GM18873 (cell line): Measurements from ENCODE around the gene TST.

ENCODE experiments used
- ATAC-seq: cut with Tn5 transposase; IDR thresholded peaks from one replicate; pipeline ENCODE4 v1.9.1; 2021; ENCODE audit warnings: mild to moderate bottlenecking, moderate library complexity, moderate number of reproducible peaks; ENCODE audit not compliant: unreplicated experiment, low FRiP score

Gene TST

DNA sequence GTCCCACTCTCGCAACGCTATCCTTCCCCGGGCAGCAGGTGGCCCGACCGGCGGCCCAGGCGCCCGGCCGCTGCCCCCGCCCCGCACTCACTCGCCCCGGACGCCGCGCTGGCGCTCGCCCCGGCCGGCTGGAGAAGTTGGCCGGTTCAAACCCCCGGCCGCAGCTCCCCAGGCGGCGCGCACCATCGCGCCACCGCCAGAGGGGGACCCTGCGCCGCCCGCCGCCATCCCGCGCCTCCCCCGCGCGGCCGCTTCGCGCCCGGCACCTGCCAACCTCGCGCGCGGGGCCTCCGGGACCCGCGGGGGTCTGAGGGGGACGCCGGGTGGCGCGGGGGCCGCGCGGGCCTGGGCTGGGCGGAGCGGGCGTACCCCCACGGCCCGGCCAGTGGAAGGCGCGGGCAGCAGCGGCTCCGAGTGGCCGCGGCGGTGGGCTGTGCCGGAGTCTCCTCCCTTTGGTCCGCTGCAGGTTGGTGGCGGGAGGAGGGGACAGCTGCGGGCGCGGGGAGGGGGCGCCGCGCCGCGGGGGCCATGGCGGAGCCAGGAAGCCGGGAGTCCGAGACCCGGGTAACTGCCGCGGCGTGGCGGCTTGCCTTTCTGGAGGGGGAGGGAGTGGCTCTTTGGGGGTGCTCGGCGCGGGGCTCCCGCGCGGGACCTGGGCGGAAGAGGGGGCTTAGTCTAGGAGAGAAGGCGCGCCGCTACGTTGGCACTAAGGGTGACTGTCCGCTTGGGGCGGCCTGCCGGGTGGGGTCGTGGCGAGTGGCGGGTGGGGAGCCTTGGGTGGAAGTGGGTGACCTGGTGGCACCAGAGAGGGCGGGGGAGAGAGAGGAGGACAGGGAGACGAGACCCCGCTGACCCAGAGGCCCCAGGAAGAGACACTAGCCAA, at the start of gene TST, which contains the start of gene MPST:
Gene TST, minus strand, starts transcription at position 139 of the 883 bp plus-strand sequence. CDS start 715 bp downstream, outside the sequence.
Gene MPST, plus strand, starts transcription at position 434 of the 883 bp plus-strand sequence. Its CDS starts 95 bp downstream, at position 529.
- ATAC-seq = no peak

DNA sequence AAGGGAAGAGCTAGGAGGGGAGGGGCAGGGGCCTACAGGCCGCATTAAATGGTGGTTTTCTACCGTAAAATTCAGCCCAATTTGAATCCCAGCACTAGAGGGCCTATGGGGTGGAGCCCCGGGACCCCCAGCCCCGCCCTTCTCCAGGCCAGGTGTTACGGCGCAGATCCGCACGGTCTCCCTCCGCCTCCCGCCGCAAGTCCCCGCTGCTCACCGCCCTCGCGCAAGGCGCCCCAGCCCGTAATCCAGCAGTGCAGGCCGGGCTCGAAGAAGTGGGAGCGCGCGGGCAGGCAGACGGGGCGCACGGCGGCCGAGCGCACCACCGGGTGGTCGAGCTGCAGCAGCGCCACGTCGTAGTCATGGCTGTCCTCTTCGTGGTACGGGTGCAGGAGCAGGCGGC, 49.6 kb upstream of the TST start:
- no peak for ATAC-seq

DNA sequence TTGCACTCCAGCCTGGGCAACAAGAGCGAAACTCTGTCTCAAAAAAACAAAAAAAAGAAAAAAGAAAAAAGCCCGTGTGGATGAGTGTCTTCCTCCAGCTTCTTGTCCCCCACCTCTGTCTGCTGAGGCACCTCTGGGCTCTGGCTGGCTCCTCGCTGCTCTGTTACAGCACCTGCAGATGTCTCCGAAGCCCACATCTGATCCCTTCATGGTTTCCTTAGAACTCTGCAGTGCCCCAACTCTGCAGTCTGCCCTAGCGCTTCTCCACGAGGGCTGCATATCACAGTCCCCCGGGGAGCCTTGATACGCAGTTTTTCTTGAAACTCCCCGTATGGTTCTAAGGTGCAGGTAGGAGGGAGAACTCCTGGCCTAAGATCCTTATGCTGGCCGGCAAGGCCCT, 48.2 kb upstream of the TST start:
- no peak for ATAC-seq

DNA sequence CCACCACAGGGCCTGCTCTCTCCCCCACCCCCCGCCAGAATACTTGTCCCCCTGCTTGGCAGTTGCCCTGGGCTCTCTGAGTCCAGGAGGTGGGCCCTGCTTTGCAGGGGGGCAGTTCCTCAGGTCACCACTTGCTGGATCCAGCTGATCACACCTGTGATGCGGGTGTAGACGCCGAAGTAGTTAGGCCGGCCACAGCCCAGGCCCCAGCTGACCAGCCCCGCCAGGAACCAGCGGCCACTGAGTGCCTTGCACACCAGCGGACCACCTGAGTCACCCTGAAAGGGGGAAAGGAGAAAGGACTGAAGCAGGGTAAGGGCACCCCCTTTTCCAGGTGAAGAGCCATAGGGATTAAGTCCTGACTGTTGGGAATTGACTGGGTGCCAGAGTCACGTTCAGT, 46.7 kb upstream of the TST start:
- ATAC-seq = no peak

DNA sequence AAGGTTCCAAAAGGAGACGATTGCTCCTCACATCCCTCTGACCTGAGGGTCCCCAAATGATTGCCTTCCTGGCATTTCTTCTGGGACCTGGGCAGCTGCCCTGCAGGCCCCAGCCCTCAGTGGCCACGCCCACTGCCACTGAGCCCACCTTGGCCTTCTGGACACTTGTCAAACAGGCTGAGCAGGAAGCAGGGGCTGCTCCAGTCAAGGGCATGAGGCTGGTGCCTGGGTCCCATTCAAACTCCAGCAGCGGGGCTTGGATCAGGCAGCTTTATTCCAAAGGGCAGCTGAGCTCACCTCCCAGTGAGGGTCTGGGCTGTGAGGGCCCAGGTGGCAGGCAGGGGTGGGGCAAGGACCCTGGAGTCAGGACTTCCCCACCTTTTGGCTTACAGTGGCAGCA, 45.9 kb upstream of the TST start:
- no peak for ATAC-seq

DNA sequence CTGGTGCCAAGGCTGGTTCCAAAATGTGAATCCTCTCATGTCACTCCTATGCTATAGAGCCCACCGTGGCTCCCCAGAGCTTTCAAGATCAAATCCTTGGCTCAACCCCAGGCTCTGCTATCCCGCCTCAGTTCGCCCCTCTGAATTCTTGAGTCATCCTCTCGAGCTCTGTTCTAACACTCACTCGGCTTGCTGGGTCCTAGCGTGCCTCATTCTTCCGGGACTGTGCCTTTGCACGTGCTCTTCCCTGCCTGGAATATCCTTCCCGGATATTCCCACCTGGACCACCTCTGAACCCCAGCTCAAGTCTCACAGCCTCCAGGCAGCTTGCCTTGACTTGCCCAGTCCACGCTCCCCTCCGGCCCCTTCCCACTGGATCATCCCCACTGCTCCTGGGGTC, 45.3 kb upstream of the TST start:
- no peak for ATAC-seq

DNA sequence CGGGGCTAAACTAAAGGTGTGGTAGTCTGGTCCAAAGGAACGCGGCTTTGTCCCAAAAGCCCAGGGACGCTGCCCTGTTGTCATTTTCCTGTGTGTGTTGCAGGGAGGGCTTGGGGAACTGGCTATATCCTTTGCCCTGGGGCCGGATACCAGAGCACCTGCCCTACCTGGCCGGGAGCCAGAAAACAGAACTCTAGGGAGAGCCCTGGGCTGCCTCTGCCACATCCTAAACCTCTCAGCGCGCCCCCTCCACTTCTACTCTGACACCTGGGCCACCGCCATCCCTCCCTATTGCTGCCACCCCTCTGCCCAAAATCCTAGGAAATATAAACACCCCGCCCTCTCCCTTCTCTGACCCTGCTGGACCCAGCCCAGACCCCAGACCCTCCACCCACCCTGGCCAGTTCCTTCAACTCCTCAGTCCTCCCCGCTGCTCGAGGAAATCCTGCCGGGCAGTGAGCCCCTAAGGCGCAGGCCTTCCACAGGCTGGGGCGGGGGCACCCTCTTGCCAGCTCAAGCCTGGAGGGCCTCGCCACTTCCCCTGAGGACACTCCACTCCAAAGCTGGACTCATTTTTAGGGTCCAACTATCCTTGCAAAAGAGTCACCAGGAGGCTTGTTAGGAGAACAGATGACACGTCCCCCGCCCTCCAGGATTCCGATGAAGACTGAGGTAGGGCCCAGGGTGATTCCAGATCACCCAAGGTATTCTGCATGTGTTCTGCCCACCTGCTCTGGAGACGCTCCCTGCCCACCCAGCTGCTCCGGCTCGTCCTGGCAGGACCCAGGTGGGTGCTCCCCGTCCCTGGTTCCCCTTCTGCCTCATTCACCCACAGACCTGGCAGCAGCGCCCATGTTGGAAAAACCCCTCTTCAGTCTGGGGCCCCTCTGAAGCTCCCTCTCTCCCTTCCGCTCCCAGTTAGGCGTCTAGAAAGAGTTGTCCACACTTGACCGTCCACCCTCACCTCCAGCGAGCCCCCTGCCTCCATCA, 44.5 kb upstream of the TST start:
- no peak for ATAC-seq

DNA sequence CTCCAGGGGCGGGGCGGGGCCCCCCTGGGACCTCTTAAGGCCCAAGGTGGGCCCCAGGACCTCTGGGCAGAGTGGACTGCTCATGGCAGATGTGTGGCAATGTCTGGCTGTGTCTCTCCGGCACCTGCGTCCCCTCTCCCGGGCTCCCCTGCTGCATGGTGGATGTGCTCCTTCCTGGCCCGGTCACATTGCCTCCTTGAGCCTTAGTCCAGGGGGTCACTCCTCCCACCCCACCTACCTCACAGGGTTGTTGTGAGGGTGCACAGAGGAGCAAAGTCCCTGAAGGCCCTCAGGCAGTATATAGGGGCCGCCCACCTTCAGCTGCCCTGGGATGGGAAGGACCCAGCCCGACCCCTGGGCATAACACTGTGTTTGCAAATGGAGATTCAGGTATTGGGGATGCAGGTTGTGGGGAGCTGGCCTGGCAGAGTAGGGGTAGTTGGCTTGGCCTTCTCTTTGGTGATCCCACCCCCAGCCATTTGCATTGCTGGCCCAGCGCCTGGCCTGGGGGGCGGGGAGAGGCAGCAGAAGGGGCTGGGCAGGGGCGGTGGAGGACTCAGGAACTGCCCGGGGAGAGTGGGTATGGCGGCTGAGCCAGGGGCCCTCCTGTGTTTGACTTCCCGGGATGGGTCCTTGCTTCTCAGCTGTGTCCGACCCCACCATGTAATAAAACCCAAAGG, 43.6 kb upstream of the TST start:
- no peak for ATAC-seq

DNA sequence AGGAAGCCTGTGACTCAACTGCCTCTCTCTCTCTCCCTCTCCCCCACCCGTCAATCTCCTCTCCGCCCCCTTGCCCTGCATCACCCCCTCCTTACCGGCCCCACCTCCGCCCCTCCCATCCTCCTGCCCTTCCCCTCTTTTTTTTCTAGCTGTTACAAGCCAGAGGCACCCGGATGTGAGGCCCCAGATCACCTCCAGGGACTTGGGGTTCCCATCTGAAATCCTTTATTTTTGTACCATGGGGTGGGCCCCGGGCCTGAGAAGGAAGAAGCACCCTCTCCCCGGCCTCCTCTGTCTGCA, 43.1 kb upstream of the TST start:
- ATAC-seq = no peak

DNA sequence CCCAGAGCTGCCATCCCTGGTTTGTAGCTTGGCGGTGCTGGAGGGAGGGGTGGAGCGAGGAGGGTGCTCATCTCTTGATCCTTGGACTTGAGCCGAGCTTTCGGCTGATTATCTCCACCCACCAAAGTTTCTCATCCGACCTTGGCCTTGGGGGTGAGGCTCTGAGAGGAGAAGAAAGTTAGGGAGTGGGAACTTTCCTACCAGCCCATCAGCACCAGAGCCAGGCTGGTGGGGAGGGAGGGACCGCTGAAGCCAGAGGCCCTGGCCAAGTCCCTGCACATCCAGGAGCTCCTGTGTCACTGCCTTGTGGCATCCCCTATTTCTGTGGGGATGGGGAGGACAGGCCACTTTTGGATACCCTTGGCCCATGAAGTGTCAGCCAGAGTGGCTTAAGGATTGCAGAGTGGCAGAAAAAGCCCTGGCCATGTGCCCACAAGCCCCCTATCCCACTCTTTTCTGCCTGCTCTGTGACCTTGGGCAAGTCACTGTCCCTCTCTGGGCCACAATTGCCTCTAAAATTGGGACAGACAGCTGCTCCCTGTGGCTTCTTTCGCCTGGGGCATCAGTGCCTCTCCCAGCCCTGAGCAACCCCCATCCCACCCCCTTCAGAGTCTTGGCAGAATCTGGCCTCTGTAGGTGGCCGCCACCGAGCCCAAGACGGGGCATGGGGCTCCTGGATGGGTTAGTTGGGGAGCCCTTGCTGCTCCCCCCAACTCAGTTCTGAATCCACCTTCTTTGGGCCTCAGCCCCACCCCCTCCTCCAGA, 42.5 kb upstream of the TST start:
- ATAC-seq = no peak

DNA sequence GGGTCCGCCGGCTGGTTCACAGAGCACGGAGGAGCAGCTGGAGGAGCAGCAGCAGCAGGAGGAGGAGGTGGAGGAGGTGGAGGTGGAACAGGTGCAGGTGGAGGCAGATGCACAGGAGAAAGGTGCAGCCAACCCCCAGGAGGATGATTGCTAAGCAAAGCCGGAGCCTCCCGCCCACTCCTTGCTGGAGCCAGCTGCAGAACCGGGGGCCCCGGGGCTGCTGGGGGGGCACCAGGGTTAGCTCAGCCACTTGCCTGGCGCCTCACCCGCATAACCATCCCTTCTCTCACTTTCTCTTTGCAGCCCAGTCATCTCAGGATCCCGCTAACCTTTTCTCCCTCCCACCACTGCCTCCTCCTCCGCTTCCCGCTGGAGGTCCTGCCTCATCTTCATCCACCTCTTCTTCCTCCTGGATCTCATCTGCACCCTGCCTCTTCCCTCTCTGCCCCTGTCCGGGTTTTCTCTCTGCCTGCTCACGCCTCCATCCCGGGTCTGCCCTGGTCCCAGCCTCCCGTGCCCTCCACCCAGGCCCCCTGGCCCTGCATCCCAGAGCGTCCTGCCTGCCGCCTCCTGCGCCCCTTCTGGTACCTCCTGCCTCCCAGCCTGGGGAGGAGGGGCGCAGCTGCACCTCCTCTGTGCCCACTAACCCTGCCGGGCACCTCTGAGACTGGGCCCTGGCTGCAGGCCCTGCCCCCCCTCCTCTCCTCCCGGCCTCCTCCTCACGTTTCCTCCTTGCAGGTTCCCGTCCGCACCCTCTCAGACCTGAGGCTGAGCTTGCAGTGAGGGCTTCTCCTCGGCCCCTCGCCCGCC, 41.8 kb upstream of the TST start:
- no peak for ATAC-seq

DNA sequence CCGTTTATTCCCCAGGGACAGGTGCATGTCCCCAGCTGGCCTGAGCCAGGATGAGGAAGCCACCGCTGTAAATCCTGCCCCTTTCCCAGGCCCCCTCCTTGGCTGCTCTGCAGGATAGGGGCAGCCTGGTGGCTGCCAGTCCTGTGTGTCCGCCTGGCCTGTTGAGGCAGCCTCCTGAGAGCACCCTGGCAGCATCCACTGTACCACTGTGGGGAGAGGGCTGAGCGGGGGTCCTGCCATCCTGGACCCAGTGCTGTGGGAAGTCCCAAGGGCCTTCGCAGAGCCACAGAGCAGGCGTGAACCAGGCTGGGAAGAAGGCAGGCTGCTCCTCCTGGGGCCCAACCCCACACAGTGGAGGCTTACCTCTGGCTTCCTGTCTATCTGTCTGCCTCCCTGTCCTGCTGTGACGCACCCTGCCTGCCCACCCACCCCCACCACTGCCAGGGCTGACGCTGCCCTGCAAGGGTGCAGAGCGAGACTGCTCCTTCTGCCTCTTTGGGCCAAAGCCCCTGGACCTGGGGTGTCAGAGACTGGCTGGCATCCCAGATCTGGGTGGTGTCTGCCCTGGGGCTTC, 40.7 kb upstream of the TST start:
- no peak for ATAC-seq

DNA sequence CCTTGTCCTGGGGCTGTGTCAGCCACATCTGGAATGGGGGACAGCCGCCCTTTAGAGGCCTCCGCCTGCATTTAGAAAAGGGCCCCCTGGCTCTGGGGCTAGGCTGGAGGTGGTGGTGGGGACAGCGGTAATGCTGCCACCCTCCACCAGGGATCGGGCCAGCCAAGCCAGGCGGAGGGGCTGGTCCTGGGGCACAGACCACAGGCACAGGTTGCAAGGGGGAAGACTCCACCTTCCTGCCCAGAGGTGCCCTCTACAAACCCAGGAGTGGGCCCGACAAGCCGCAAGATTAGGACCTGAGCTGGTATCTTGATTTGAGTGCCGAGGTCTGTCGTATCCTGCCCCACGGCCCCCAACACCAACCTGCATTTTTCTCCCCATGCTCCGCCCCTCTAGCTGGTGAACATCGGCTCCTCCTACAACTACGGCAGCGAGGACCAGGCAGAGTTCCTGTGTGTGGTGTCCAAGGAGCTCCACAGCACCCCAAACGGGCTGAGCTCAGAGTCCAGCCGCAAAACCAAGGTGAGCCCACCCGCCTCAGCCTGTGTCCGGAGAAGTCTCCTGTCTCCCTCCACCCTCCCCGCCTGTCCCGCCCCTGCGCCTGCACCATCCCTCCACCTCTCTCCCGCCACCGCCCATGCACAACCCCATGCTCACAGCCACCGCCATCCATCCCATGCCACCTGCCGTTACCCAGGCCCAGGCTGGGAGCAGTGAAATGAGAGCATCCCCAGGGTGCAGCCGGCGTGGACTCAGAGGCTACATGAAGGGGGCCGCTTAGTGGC, 39.9 kb upstream of the TST start:
- no peak for ATAC-seq

DNA sequence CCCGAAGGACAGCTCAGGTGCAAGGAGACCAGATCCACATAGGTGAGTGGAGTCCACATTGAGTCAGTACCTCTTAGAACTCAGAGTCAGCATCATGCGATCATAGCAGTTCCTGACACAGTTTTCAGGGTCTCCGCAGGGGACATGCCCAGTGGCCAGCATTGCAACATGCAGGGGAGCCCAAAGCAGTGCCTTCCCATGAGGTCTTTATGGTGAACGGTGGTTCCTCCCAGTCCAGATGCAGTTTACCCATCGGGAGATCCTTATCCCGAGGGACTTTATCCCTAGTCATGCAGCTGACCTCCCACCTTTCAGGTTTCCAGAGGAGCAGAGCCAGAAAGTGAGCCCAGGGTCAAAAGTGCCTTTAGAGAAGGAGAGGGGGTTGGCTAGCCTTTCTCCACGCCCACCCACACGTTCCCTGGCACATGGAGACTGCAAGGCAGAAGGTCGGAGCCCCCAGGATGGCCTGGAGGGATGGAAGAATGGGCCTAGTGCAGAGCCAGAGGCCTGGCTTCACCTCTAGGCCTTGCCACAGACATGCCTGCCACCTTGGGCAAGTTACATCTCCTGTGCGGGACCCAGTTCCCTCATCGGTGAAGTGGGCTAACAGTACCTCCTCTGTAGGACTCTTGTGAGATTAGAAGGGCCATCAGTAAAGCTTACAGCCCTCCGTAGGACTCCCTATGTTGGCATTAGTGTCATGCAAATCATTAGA, 38.7 kb upstream of the TST start:
- no peak for ATAC-seq

DNA sequence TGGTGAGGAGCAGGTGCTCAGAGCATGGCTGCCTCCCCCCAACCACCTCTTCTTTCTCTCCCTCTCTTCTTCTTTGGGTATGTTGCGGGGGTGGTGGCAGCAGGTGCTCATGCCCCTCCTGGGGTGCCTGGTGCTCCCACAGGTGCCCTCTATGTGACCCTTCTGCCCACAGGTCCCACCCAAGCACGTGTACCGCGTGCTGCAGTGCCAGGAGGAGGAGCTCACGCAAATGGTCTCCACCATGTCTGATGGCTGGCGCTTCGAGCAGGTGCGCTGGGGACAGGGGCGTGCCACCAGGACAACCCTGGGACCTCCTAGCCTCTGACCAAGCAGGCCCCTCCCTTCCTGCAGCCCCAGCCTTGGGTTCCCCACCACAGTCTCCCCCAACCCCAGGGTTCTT, 38.0 kb upstream of the TST start:
- ATAC-seq = no peak

DNA sequence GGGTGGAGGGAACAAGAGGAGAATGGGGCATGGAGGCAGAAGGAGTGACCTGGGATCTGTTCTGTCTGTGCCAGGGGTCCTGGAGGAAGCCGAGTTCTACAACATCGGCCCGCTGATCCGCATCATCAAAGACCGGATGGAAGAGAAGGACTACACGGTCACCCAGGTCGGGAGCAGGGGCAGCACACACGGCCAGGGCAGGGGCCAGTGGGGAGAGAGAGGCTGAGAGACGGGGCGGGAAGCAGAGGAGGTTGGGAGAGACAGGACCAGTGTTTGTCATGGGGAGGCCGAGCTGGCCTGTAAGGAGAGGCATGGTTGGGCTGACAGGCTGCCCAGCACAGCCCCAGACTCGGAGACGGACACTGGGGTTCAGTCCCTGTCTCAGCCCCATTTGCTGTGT, 37.0 kb upstream of the TST start:
- no peak for ATAC-seq

DNA sequence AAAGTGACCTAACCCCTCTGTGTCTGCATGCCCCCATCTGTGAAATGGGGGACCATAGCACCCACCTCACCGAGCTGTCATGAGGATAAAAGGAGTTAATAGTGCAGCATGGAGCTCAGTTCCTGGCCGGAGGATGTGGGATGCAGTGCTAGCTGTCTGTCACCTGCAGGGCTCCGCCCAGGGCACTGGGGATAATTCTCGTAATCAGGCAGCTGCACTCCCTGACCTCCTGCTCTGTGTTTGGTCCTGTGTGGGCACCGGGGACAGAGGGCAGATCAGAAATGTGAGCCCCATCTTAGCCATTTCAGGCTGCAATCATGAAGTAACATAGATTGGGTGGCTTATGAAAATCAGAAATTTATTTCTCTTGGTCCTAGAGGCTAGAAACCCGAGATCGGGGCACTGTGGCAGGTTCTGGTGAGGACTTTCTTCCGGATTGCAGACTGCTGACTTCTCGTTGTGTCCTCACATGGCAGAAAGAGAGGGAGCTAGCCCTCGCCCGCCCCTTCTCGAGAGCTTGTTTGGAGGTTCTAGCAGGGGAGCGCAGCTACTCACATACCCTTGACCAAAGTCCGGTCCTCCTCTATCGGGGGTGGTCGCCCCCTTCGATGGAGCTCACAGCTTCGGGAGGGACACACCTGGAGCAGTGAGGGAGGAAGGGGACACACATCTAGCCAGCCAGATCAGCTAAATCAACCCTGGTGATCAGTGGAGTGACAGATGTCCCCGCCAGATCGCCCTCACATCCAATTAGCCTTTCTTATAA, 35.5 kb upstream of the TST start:
- ATAC-seq = no peak
